Inflammatory macrophage (primary cell): ENCODE data around the gene DLGAP1.

Experiments
- DNase-seq, 2 donors: peaks; one replicate each; pipeline ENCODE4 v3.0.0-alpha.2; 2020 to 2022

Gene DLGAP1

GRCh38 chr18:3984163-3984757, 470.8 kb downstream of the DLGAP1 start:
- no peak for DNase-seq

GRCh38 chr18:3983351-3983969, 471.6 kb downstream of the DLGAP1 start:
- DNase-seq, result no peak

GRCh38 chr18:3982541-3982940, 472.6 kb downstream of the DLGAP1 start:
- no peak for DNase-seq

GRCh38 chr18:3979024-3979423, 476.1 kb downstream of the DLGAP1 start:
- DNase-seq, result no peak

- DNase-seq, result no peak
Measured at GRCh38 chr18:3973191-3973850, 481.8 kb downstream of the DLGAP1 start.

- DNase-seq, result no peak
Measured at GRCh38 chr18:3972291-3972930, 482.7 kb downstream of the DLGAP1 start.

GRCh38 chr18:3970929-3971328, 484.2 kb downstream of the DLGAP1 start:
- no peak for DNase-seq

GRCh38 chr18:3967359-3968180, 487.5 kb downstream of the DLGAP1 start:
- DNase-seq, result no peak

GRCh38 chr18:3966642-3967358, 488.3 kb downstream of the DLGAP1 start:
- DNase-seq, result no peak

- no peak for DNase-seq
Measured at GRCh38 chr18:3966246-3966641, 488.9 kb downstream of the DLGAP1 start.

GRCh38 chr18:3960977-3961376, 494.1 kb downstream of the DLGAP1 start:
- no peak for DNase-seq

GRCh38 chr18:3960142-3960541, 495.0 kb downstream of the DLGAP1 start:
- no peak for DNase-seq

GRCh38 chr18:3952031-3952430, 503.1 kb downstream of the DLGAP1 start:
- no peak for DNase-seq

- no peak for DNase-seq
Measured at GRCh38 chr18:3950668-3951404, 504.3 kb downstream of the DLGAP1 start.

- no peak for DNase-seq
Measured at GRCh38 chr18:3948958-3949357, 506.1 kb downstream of the DLGAP1 start.

- DNase-seq, result no peak
Measured at GRCh38 chr18:3947383-3947782, 507.7 kb downstream of the DLGAP1 start.

- DNase-seq, result no peak
Measured at GRCh38 chr18:3935305-3935704, 519.8 kb downstream of the DLGAP1 start.

GRCh38 chr18:3932276-3932675, 522.8 kb downstream of the DLGAP1 start:
- no peak for DNase-seq

- no peak for DNase-seq
Measured at GRCh38 chr18:3931542-3932112, 523.5 kb downstream of the DLGAP1 start.

- no peak for DNase-seq
Measured at GRCh38 chr18:3931013-3931315, 524.1 kb downstream of the DLGAP1 start.
